Natural killer cell (primary cell): ENCODE data around the gene MYBPH. TPM values are rescaled to one million over a fixed set of nuclear protein-coding genes. Genes with fewer than 3 reads are reported as not detected.

Source experiments
- ATAC-seq, 3 donors: fragments of 150-1000 bp in 2 of 3; fragments of 200-7000 bp in 1 of 3; cut with Tn5 transposase; 1 replicate in 1 of 3; 2 replicates in 2 of 3; pipeline ENCODE4 v1.10.0; 2021; ENCODE audit warnings: mild to moderate bottlenecking in 2 of 3, moderate library complexity in 2 of 3
- DNase-seq, 2 donors: peaks; one replicate each; pipeline versions ENCODE4 v3.0.0 to v3.0.0-alpha.2; 2013 to 2021; ENCODE audit warnings: mixed read lengths in 1 of 2
- H3K27ac ChIP-seq: one replicate; pipeline ENCODE4 v1.5.1; 2013; ENCODE audit warnings: mild to moderate bottlenecking, low read length
- H3K27me3 ChIP-seq: one replicate; pipeline ENCODE4 v1.6.1; 2013; ENCODE audit warnings: low read length; ENCODE audit not compliant: control insufficient read depth, insufficient read depth
- H3K36me3 ChIP-seq: one replicate; pipeline ENCODE4 v1.6.1; 2013; ENCODE audit warnings: low read length; ENCODE audit not compliant: control insufficient read depth, insufficient read depth
- H3K4me1 ChIP-seq: one replicate; pipeline ENCODE4 v1.6.1; 2013; ENCODE audit warnings: low read length; ENCODE audit not compliant: control insufficient read depth, insufficient read depth
- H3K4me3 ChIP-seq: one replicate; pipeline ENCODE4 v1.5.1; 2013; ENCODE audit warnings: low read length
- H3K9me3 ChIP-seq: one replicate; pipeline ENCODE4 v1.6.1; 2013; ENCODE audit warnings: low read length; ENCODE audit not compliant: control insufficient read depth, insufficient read depth
- H3K27ac Mint-ChIP-seq, 2 donors: one replicate each; pipeline ENCODE4 v1.8.0; 2022; ENCODE audit warnings: mild to moderate bottlenecking in 2 of 2, mixed read lengths in 2 of 2, moderate library complexity in 1 of 2
- H3K27me3 Mint-ChIP-seq, 2 donors: one replicate each; pipeline ENCODE4 v1.8.0; 2022; ENCODE audit warnings: low read depth in 2 of 2, mixed read lengths in 2 of 2
- H3K36me3 Mint-ChIP-seq: one replicate; pipeline ENCODE4 v1.8.0; 2022; ENCODE audit warnings: mixed read lengths
- H3K4me1 Mint-ChIP-seq, 2 donors: one replicate each; pipeline ENCODE4 v1.8.0; 2022; ENCODE audit warnings: mixed read lengths in 2 of 2
- H3K4me3 Mint-ChIP-seq: one replicate; pipeline ENCODE4 v1.8.0; 2022; ENCODE audit warnings: mild to moderate bottlenecking, moderate library complexity, mixed read lengths
- H3K9me3 Mint-ChIP-seq, 2 donors: one replicate each; pipeline ENCODE4 v1.8.0; 2022; ENCODE audit warnings: mixed read lengths in 2 of 2
- CTCF ChIP-seq: fragments of 200-600 bp; IDR thresholded peaks from one replicate; pipeline ENCODE4 v1.8.0; 2022; ENCODE audit warnings: antibody characterized with exemption
- WGBS: methylation state at CpG from one replicate; pipeline ENCODE4 v1.1.7; 2013; ENCODE audit warnings: missing lambda C conversion rate; ENCODE audit not compliant: insufficient coverage; 5-methylcytosine and 5-hydroxymethylcytosine counted together
- intact Hi-C: fragments of 100-400 bp; cut with micrococcal nuclease; formaldehyde crosslinking; loops from one replicate; pipeline ENCODE4 v1.14.2; 2022
- total RNA-seq, 4 donors: library from RNA; stranded (reverse); fragments of 120-200 nt in 1 of 4; gene quantifications; one replicate each; pipeline versions ENCODE4 v1.2.3 to v1.2.4, GENCODE V29; 2013 to 2022

Gene MYBPH
- total RNA-seq, 3 donors from 2014 or later (not counting 1 experiment from before 2014, with no cell fraction given): not detected

DNA sequence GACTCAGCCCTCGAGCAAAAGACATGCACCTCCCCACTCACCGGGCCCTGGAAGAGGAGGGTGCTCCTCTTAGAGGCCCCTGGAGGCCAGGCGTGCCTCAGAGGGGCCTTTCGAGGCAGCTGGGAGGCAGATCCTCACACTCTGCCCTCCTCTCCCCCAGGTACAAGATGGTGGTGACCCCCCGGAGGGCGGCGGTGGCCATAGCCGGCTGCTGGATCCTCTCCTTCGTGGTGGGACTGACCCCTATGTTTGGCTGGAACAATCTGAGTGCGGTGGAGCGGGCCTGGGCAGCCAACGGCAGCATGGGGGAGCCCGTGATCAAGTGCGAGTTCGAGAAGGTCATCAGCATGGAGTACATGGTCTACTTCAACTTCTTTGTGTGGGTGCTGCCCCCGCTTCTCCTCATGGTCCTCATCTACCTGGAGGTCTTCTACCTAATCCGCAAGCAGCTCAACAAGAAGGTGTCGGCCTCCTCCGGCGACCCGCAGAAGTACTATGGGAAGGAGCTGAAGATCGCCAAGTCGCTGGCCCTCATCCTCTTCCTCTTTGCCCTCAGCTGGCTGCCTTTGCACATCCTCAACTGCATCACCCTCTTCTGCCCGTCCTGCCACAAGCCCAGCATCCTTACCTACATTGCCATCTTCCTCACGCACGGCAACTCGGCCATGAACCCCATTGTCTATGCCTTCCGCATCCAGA, 10.4 kb downstream of the MYBPH start:
- no peak overlapping the region for H3K4me3 Mint-ChIP-seq
- H3K4me1 Mint-ChIP-seq: peaks cover 0 to 15% of the 10 kb centered on the region in 2 donors
- Histone ChIP-seq H3K36me3 (no peaks in the 10 kb centered on the region), H3K9me3 (no peaks in the 10 kb centered on the region), H3K27me3 (no peaks in the 10 kb centered on the region), H3K27ac (no peak overlapping the region), H3K4me3 (no peak overlapping the region), H3K4me1 (no peaks in the 10 kb centered on the region)
- no peaks in the 10 kb centered on the region for H3K9me3 Mint-ChIP-seq
- intact Hi-C loops: no loop called here
- DNase-seq (no peak), ATAC-seq (no peak)
- peaks cover 9 to 22% of the 10 kb centered on the region in 2 donors for H3K27me3 Mint-ChIP-seq
- no peak overlapping the region for H3K27ac Mint-ChIP-seq
- no peaks in the 10 kb centered on the region for H3K36me3 Mint-ChIP-seq
- 89% methylated on average over 28 of the region's 28 CpGs for WGBS
- no peak for TF ChIP-seq CTCF

DNA sequence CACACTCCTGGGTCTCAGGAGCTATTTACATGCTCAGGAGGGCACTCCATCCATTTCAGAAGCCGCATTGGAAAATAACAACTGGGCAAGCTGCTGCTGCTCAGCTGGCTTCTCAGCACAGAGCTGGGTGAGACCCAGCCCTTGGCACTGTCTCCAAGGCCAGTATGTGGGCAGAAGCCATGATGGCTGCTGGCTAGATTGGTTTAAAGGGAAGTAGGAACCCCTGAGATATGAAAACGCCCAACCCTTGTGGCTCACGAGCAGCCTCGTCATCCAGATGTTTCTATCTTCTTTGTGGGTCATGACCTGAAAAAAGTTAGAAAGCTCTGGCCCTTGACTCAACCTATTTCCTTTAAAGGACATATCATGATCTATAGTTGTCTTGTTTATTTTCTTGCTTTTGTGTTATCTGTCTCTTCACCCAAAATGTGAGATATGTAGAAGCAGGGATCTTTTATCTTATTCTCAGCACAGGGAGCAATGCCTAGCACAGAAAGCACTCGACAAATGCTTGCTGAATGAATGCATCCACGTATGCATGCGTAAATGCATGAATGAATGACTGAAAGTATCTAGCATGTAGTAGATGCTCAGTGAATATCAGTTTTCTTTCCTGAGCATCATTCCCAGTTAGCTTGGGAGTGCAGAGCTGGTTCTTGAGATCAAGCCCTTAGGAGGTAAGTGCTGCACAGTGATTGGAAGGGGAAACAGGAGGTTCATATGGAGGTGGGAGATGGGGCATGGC, 11.6 kb downstream of the MYBPH start:
- H3K27ac Mint-ChIP-seq: no peak overlapping the region
- H3K36me3 Mint-ChIP-seq: no peaks in the 10 kb centered on the region
- Histone ChIP-seq H3K4me1 (no peaks in the 10 kb centered on the region), H3K27ac (no peak overlapping the region), H3K27me3 (no peaks in the 10 kb centered on the region), H3K36me3 (no peaks in the 10 kb centered on the region), H3K9me3 (no peaks in the 10 kb centered on the region), H3K4me3 (no peak overlapping the region)
- peaks cover 14 to 30% of the 10 kb centered on the region in 2 donors for H3K27me3 Mint-ChIP-seq
- ATAC-seq: no peak
- H3K9me3 Mint-ChIP-seq: no peaks in the 10 kb centered on the region
- no peak for TF ChIP-seq CTCF
- H3K4me1 Mint-ChIP-seq: peaks cover 0 to 15% of the 10 kb centered on the region in 2 donors
- H3K4me3 Mint-ChIP-seq: no peak overlapping the region
- intact Hi-C loops: no loop called here
- 52% methylated on average over 7 of the region's 7 CpGs for WGBS
- no peak for DNase-seq

GRCh38 chr1:203162403-203162802, 13.2 kb downstream of the MYBPH start:
- ATAC-seq: no peak
- Mint-ChIP-seq H3K4me1 (peaks cover 0 to 11% of the 10 kb centered on the region in 2 donors), H3K27ac (no peak overlapping the region), H3K36me3 (no peaks in the 10 kb centered on the region), H3K27me3 (peaks cover 20 to 44% of the 10 kb centered on the region in 2 donors), H3K9me3 (peaks cover 0 to 2% of the 10 kb centered on the region in 2 donors), H3K4me3 (no peak overlapping the region)
- H3K27me3 ChIP-seq: no peaks in the 10 kb centered on the region
- no peaks in the 10 kb centered on the region for H3K4me1 ChIP-seq
- H3K36me3 ChIP-seq: no peaks in the 10 kb centered on the region
- H3K4me3 ChIP-seq: no peak overlapping the region
- H3K27ac ChIP-seq: no peak overlapping the region
- intact Hi-C loops: no loop called here
- TF ChIP-seq CTCF: no peak
- DNase-seq: no peak
- WGBS: 22% methylated on average over 1 of the region's 1 CpG
- H3K9me3 ChIP-seq: no peaks in the 10 kb centered on the region
